ENCODE measurements around the gene MYH4.

Gene MYH4

GRCh38 chr17:10417431-10417830, 51.9 kb downstream of the MYH4 start:
- no peak for DNase-seq (ENCODE audit: low spot score)
- H3K4me1 ChIP-seq (ENCODE audit: insufficient read depth, poor library complexity, severe bottlenecking), result no peaks in the 10 kb centered on the region
- peaks cover 10% of the 10 kb centered on the region for H3K27me3 ChIP-seq (ENCODE audit: insufficient read depth, poor library complexity, severe bottlenecking)
- no peaks in the 10 kb centered on the region for H3K9me3 ChIP-seq (ENCODE audit: severe bottlenecking)
- no peak overlapping the region for H3K4me3 ChIP-seq (ENCODE audit: severe bottlenecking)
- H3K36me3 ChIP-seq (ENCODE audit: low read depth), result no peaks in the 10 kb centered on the region
- no peak for TF ChIP-seq CTCF (IDR thresholded peaks at IDR 0.05; ENCODE audit: poor library complexity, severe bottlenecking)
- no peak overlapping the region for H3K27ac ChIP-seq (ENCODE audit: poor library complexity, severe bottlenecking)
- ATAC-seq (ENCODE audit: low read depth), result no peak

- no peak for TF ChIP-seq CTCF (IDR thresholded peaks at IDR 0.05; ENCODE audit: poor library complexity, severe bottlenecking)
- no peaks in the 10 kb centered on the region for H3K4me1 ChIP-seq (ENCODE audit: insufficient read depth, poor library complexity, severe bottlenecking)
- H3K27ac ChIP-seq (ENCODE audit: poor library complexity, severe bottlenecking), result no peak overlapping the region
- ATAC-seq (ENCODE audit: low read depth) (no peak), DNase-seq (ENCODE audit: low spot score) (no peak)
- peaks cover 3% of the 10 kb centered on the region for H3K27me3 ChIP-seq (ENCODE audit: insufficient read depth, poor library complexity, severe bottlenecking)
- no peaks in the 10 kb centered on the region for H3K36me3 ChIP-seq (ENCODE audit: low read depth)
- no peaks in the 10 kb centered on the region for H3K9me3 ChIP-seq (ENCODE audit: severe bottlenecking)
- no peak overlapping the region for H3K4me3 ChIP-seq (ENCODE audit: severe bottlenecking)
Observed at GRCh38 chr17:10415161-10415560, 54.2 kb downstream of the MYH4 start.

- H3K4me1 ChIP-seq (ENCODE audit: insufficient read depth, poor library complexity, severe bottlenecking), result no peaks in the 10 kb centered on the region
- H3K36me3 ChIP-seq (ENCODE audit: low read depth), result no peaks in the 10 kb centered on the region
- no peak for ATAC-seq (ENCODE audit: low read depth)
- no peak overlapping the region for H3K4me3 ChIP-seq (ENCODE audit: severe bottlenecking)
- H3K9me3 ChIP-seq (ENCODE audit: severe bottlenecking), result no peaks in the 10 kb centered on the region
- H3K27me3 ChIP-seq (ENCODE audit: insufficient read depth, poor library complexity, severe bottlenecking), result peaks cover under 1% of the 10 kb centered on the region
- H3K27ac ChIP-seq (ENCODE audit: poor library complexity, severe bottlenecking), result no peak overlapping the region
- DNase-seq (ENCODE audit: low spot score), result no peak
- no peak for TF ChIP-seq CTCF (IDR thresholded peaks at IDR 0.05; ENCODE audit: poor library complexity, severe bottlenecking)
Observed at GRCh38 chr17:10403589-10403988, 65.8 kb downstream of the MYH4 start.

GRCh38 chr17:10398352-10398751, 71.0 kb downstream of the MYH4 start:
- H3K27me3 ChIP-seq (ENCODE audit: insufficient read depth, poor library complexity, severe bottlenecking), result no peaks in the 10 kb centered on the region
- no peaks in the 10 kb centered on the region for H3K4me1 ChIP-seq (ENCODE audit: insufficient read depth, poor library complexity, severe bottlenecking)
- TF ChIP-seq CTCF (IDR thresholded peaks at IDR 0.05; ENCODE audit: poor library complexity, severe bottlenecking), result no peak
- no peak for ATAC-seq (ENCODE audit: low read depth)
- no peaks in the 10 kb centered on the region for H3K36me3 ChIP-seq (ENCODE audit: low read depth)
- H3K4me3 ChIP-seq (ENCODE audit: severe bottlenecking), result no peak overlapping the region
- DNase-seq (ENCODE audit: low spot score), result no peak
- no peak overlapping the region for H3K27ac ChIP-seq (ENCODE audit: poor library complexity, severe bottlenecking)
- H3K9me3 ChIP-seq (ENCODE audit: severe bottlenecking), result no peaks in the 10 kb centered on the region

GRCh38 chr17:10396524-10397163, 72.7 kb downstream of the MYH4 start:
- Histone ChIP-seq H3K4me1 (ENCODE audit: insufficient read depth, poor library complexity, severe bottlenecking) (no peaks in the 10 kb centered on the region), H3K9me3 (ENCODE audit: severe bottlenecking) (no peaks in the 10 kb centered on the region), H3K27me3 (ENCODE audit: insufficient read depth, poor library complexity, severe bottlenecking) (no peaks in the 10 kb centered on the region), H3K4me3 (ENCODE audit: severe bottlenecking) (no peak overlapping the region), H3K27ac (ENCODE audit: poor library complexity, severe bottlenecking) (no peak overlapping the region), H3K36me3 (ENCODE audit: low read depth) (no peaks in the 10 kb centered on the region)
- TF ChIP-seq CTCF (IDR thresholded peaks at IDR 0.05; ENCODE audit: poor library complexity, severe bottlenecking), result no peak
- DNase-seq (ENCODE audit: low spot score), result no peak
- no peak for ATAC-seq (ENCODE audit: low read depth)
